Neural cell (in vitro differentiated cells): ENCODE measurements around the gene MCM3AP. TPM values are rescaled to one million over a fixed set of nuclear protein-coding genes. Genes with fewer than 3 reads are reported as not detected.

Experiments used
- H2AFZ ChIP-seq: fragments of 200-600, 300-800 bp; sonication (generic), shearing (Covaris generic); 2 replicates; pipeline ENCODE4 v1.6.0; 2014; ENCODE audit warnings: low read depth, mild to moderate bottlenecking, antibody characterized with exemption, low read length, moderate library complexity
- H3F3A ChIP-seq: fragments of 200-600 bp; shearing (Covaris generic); 2 replicates; pipeline ENCODE4 v1.6.1; 2016; ENCODE audit warnings: mild to moderate bottlenecking, moderate library complexity, mixed read lengths, antibody characterized with exemption, low read length; ENCODE audit not compliant: insufficient read depth, poor library complexity, severe bottlenecking
- H3K27ac ChIP-seq: fragments of 200-600, 300-800 bp; sonication (generic), shearing (Covaris generic); 2 replicates; pipeline ENCODE4 v1.5.1; 2014; ENCODE audit warnings: mild to moderate bottlenecking, low read length, moderate library complexity
- H3K27me3 ChIP-seq: fragments of 300-800, 200-600 bp; sonication (generic), shearing (Covaris generic); 2 replicates; pipeline ENCODE4 v1.6.0; 2014; ENCODE audit warnings: mild to moderate bottlenecking, low read depth, low read length, moderate library complexity; ENCODE audit not compliant: insufficient read depth
- H3K36me3 ChIP-seq: fragments of 300-800, 200-600 bp; sonication (generic), shearing (Covaris generic); 2 replicates; pipeline ENCODE4 v1.5.1; 2014; ENCODE audit warnings: mild to moderate bottlenecking, antibody characterized with exemption, low read length, moderate library complexity; ENCODE audit not compliant: insufficient read depth
- H3K4me2 ChIP-seq: fragments of 300-800, 200-600 bp; sonication (generic), shearing (Covaris generic); 2 replicates; pipeline ENCODE4 v1.6.0; 2014; ENCODE audit warnings: mild to moderate bottlenecking, low read length
- H3K4me3 ChIP-seq: fragments of 300-800, 200-600 bp; sonication (generic), shearing (Covaris generic); 2 replicates; pipeline ENCODE4 v1.5.1; 2014; ENCODE audit warnings: mild to moderate bottlenecking, low read length, moderate library complexity
- H3K79me2 ChIP-seq: fragments of 200-600 bp; shearing (Covaris generic); replicated peaks from 2 replicates; pipeline ENCODE4 v1.6.0; 2014; ENCODE audit warnings: mild to moderate bottlenecking, low read length, moderate library complexity; ENCODE audit not compliant: insufficient read depth
- H3K9ac ChIP-seq: fragments of 300-800, 200-600 bp; sonication (generic), shearing (Covaris generic); 2 replicates; pipeline ENCODE4 v1.6.1; 2016; ENCODE audit warnings: mild to moderate bottlenecking, low read length, mixed read lengths
- H3K9me2 ChIP-seq: fragments of 200-600 bp; shearing (Covaris generic); 2 replicates; pipeline ENCODE4 v1.6.1; 2016; ENCODE audit warnings: mild to moderate bottlenecking, low read length, mixed read lengths; ENCODE audit not compliant: insufficient read depth
- H3K9me3 ChIP-seq: fragments of 200-600, 300-800 bp; sonication (generic), shearing (Covaris generic); 2 replicates; pipeline ENCODE4 v1.6.1; 2016; ENCODE audit warnings: mild to moderate bottlenecking, mixed run types, low read length, moderate library complexity, mixed read lengths
- H4K20me1 ChIP-seq: fragments of 200-600 bp; shearing (Covaris generic); 2 replicates; pipeline ENCODE4 v1.6.1; 2016; ENCODE audit warnings: mild to moderate bottlenecking, mixed run types; ENCODE audit not compliant: insufficient read depth
- CTCF ChIP-seq: fragments of 450-650 bp; IDR thresholded peaks from 2 replicates; pipeline ENCODE4 v1.5.1; 2014; ENCODE audit warnings: antibody characterized with exemption, mild to moderate bottlenecking, moderate library complexity; ENCODE audit not compliant: poor library complexity, severe bottlenecking
- EP300 ChIP-seq: fragments of 450-650 bp; conservative IDR thresholded peaks from 2 replicates; pipeline ENCODE4 v1.6.1; 2014; ENCODE audit warnings: antibody characterized with exemption, mild to moderate bottlenecking, moderate library complexity; ENCODE audit not compliant: poor library complexity, severe bottlenecking
- EZH2 ChIP-seq: fragments of 200-600, 300-800 bp; shearing (Covaris generic), sonication (generic); IDR thresholded peaks from 2 replicates; pipeline ENCODE4 v1.6.1; 2014; ENCODE audit warnings: antibody characterized with exemption, low read length, borderline replicate concordance, mild to moderate bottlenecking; ENCODE audit not compliant: insufficient read depth, poor library complexity, severe bottlenecking
- MXI1 ChIP-seq: fragments of 450-650 bp; conservative IDR thresholded peaks from 2 replicates; pipeline ENCODE4 v1.6.1; 2014; ENCODE audit warnings: antibody characterized with exemption, mild to moderate bottlenecking; ENCODE audit not compliant: poor library complexity, severe bottlenecking
- POLR2AphosphoS5 ChIP-seq: IDR thresholded peaks from 2 replicates; pipeline ENCODE4 v1.6.1; 2012
- RAD21 ChIP-seq: fragments of 450-650 bp; conservative IDR thresholded peaks from 2 replicates; pipeline ENCODE4 v1.6.1; 2014; ENCODE audit warnings: antibody characterized with exemption, mild to moderate bottlenecking, moderate library complexity
- REST ChIP-seq: IDR thresholded peaks from 2 replicates; pipeline ENCODE4 v1.6.1; 2012; ENCODE audit warnings: borderline replicate concordance
- SMC3 ChIP-seq: fragments of 450-650 bp; conservative IDR thresholded peaks from 2 replicates; pipeline ENCODE4 v1.6.1; 2014; ENCODE audit warnings: antibody characterized with exemption, mild to moderate bottlenecking, moderate library complexity; ENCODE audit not compliant: poor library complexity
- TAF1 ChIP-seq: IDR thresholded peaks from 2 replicates; pipeline ENCODE4 v1.6.1; 2012; ENCODE audit warnings: low read depth
- polyA plus RNA-seq: library from polyadenylated mRNA; depleted of rRNA; stranded (reverse); fragments of >200 nt; gene quantifications from 2 replicates; pipeline ENCODE4 v1.2.3, GENCODE V29; 2014

Gene MCM3AP
- polyA plus RNA-seq, 1 donor from 2014 or later, result 74.2 TPM

DNA sequence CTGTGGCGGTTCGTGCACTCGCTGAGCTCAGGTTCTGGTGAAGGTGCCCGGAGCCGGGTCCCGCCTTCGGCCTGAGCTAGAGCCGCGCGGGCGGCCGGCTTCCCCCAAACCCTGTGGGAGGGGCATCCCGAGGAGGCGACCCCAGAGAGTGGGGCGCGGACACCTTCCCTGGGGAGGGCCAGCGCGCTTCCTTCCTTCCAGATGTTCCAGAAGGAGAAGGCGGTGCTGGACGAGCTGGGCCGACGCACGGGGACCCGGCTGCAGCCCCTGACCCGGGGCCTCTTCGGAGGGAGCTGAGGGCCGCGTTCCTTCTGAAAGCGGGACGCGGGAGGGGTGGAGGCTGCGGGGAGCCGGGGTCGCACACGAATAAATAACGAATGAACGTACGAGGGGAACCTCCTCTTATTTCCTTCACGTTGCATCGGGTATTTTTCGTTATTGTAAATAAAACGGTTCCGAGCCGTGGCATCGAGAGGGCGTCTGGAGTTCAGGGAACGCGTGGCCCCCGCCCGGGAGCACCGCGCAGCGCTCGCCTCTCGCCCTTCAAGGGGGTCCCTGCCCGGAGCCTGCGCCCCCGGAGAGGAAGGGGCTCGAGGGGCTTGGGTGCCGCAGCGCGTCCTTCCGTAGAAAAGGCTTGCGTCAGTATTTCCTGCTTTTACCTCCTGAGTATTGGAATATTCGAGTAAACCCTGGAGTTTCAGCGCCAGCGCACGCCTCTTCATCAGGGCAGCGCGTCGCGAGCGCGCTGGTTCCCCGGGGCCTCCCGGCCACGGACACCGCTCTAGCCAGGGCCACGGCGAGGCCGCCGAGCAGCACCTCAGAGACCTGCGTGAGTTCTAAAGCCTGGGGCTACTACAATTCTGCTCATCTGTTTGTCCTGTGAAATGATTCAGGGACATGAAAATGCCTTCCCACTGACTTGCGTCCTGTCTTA is 12.2 kb upstream of the MCM3AP start:
- Histone ChIP-seq H3K9me3 (no peaks in the 10 kb centered on the region), H3K9ac (no peak overlapping the region), H3K27me3 (no peaks in the 10 kb centered on the region), H2AFZ (no peak overlapping the region), H3K79me2 (no peaks in the 10 kb centered on the region), H3K4me2 (no peak overlapping the region), H4K20me1 (no peaks in the 10 kb centered on the region), H3K9me2 (no peaks in the 10 kb centered on the region), H3K36me3 (no peaks in the 10 kb centered on the region), H3K4me3 (no peak overlapping the region), H3F3A (no peaks in the 10 kb centered on the region), H3K27ac (no peak overlapping the region)
- TF ChIP-seq REST, result no peak
- no peak for TF ChIP-seq CTCF
- no peak for TF ChIP-seq TAF1
- TF ChIP-seq RAD21, result no peak
- TF ChIP-seq EP300, result no peak
- no peak for TF ChIP-seq POLR2AphosphoS5
- TF ChIP-seq SMC3, result no peak
- no peak for TF ChIP-seq MXI1
- TF ChIP-seq EZH2, result no peak

DNA sequence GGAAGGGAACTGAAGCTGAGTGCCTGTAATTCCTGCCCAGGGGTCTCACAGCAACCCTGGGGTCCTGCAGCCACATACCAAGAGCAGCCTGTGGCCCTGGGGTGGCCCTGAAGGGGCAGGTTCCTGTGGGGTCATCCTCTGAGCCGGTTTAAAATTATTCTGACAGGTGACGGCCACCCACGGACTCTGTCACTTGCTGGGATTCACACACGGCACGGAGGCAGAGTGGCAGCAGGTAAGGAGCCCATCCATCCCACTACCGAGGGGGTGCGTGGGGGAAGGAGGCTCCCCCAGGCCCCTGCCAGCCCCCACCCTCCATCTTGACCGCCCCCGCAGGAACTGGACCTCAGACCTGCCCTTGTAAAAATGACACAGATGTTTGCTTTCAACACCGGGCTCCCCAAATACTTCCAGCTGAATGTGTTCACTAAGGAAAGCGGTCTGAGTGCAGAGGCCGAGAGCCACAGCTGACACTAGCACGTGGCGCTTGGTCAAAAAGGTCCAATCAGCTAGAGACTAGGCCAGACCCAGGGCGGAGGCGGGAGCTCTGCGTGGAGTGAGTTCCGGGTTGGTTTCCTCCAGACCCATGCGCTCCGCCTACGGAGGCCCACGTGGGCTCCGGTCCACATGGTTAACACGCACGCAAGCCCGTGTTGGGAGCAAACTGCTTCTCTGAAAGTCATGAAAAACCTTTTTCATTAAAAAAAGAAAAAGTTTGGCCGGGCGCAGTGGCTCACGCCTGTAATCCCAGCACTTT is 10.8 kb upstream of the MCM3AP start:
- Histone ChIP-seq H4K20me1 (no peaks in the 10 kb centered on the region), H3K9me3 (no peaks in the 10 kb centered on the region), H3F3A (no peaks in the 10 kb centered on the region), H2AFZ (no peak overlapping the region), H3K36me3 (no peaks in the 10 kb centered on the region), H3K27ac (no peak overlapping the region), H3K27me3 (no peaks in the 10 kb centered on the region), H3K79me2 (no peaks in the 10 kb centered on the region), H3K9me2 (no peaks in the 10 kb centered on the region), H3K4me2 (no peak overlapping the region), H3K9ac (no peak overlapping the region), H3K4me3 (no peak overlapping the region)
- TF ChIP-seq REST, result no peak
- no peak for TF ChIP-seq POLR2AphosphoS5
- no peak for TF ChIP-seq TAF1
- TF ChIP-seq SMC3, result no peak
- TF ChIP-seq RAD21, result no peak
- TF ChIP-seq CTCF, result no peak
- TF ChIP-seq EZH2, result no peak
- no peak for TF ChIP-seq MXI1
- no peak for TF ChIP-seq EP300
